ENCODE results near the gene ZNF275.
"Not testable (repeated sequence)": the region's sequence is repeated elsewhere in the genome, so short reads cannot be mapped to it uniquely, and the experiment has no call there.

The ZNF275 gene

GRCh38 chrX:153333821-153334653 lies at the start of gene ZNF275:
TSS of gene ZNF275 (plus strand) at chrX:153334153. CDS start at chrX:153336680, 2,527 bp downstream.
- in situ Hi-C loops (cut with HindIII; ENCODE audit: low sequenced_read_pairs), result no loop called here

GRCh38 chrX:153285678-153286077 lies 48.3 kb upstream of the ZNF275 start:
- in situ Hi-C loops (cut with HindIII; ENCODE audit: low sequenced_read_pairs), result not testable (repeated sequence)

GRCh38 chrX:153288807-153289206 lies 45.1 kb upstream of the ZNF275 start:
- in situ Hi-C loops (cut with HindIII; ENCODE audit: low sequenced_read_pairs), result not testable (repeated sequence)

GRCh38 chrX:153293485-153294071 lies 40.4 kb upstream of the ZNF275 start:
- in situ Hi-C loops (cut with HindIII; ENCODE audit: low sequenced_read_pairs), result not testable (repeated sequence)

- in situ Hi-C loops (cut with HindIII; ENCODE audit: low sequenced_read_pairs), result no loop called here
Measured at GRCh38 chrX:153297376-153297775, 36.6 kb upstream of the ZNF275 start.

GRCh38 chrX:153299855-153300254 lies 34.1 kb upstream of the ZNF275 start:
- in situ Hi-C loops (cut with HindIII; ENCODE audit: low sequenced_read_pairs), result no loop called here

- in situ Hi-C loops (cut with HindIII; ENCODE audit: low sequenced_read_pairs), result no loop called here
Measured at GRCh38 chrX:153301746-153302145, 32.2 kb upstream of the ZNF275 start.

GRCh38 chrX:153302796-153303195 lies 31.2 kb upstream of the ZNF275 start:
- in situ Hi-C loops (cut with HindIII; ENCODE audit: low sequenced_read_pairs), result no loop called here

GRCh38 chrX:153303276-153304262 lies 30.4 kb upstream of the ZNF275 start:
- in situ Hi-C loops (cut with HindIII; ENCODE audit: low sequenced_read_pairs), result no loop called here

- in situ Hi-C loops (cut with HindIII; ENCODE audit: low sequenced_read_pairs), result no loop called here
Measured at GRCh38 chrX:153304988-153305736, 28.8 kb upstream of the ZNF275 start.

- in situ Hi-C loops (cut with HindIII; ENCODE audit: low sequenced_read_pairs), result no loop called here
Measured at GRCh38 chrX:153305972-153306371, 28.0 kb upstream of the ZNF275 start.

GRCh38 chrX:153306527-153307115 lies 27.3 kb upstream of the ZNF275 start:
- in situ Hi-C loops (cut with HindIII; ENCODE audit: low sequenced_read_pairs), result no loop called here

GRCh38 chrX:153307276-153308178 lies 26.4 kb upstream of the ZNF275 start:
- in situ Hi-C loops (cut with HindIII; ENCODE audit: low sequenced_read_pairs), result no loop called here

GRCh38 chrX:153310901-153311300 lies 23.1 kb upstream of the ZNF275 start:
- in situ Hi-C loops (cut with HindIII; ENCODE audit: low sequenced_read_pairs), result no loop called here

GRCh38 chrX:153312041-153312440 lies 21.9 kb upstream of the ZNF275 start:
- in situ Hi-C loops (cut with HindIII; ENCODE audit: low sequenced_read_pairs), result no loop called here

- in situ Hi-C loops (cut with HindIII; ENCODE audit: low sequenced_read_pairs), result no loop called here
Measured at GRCh38 chrX:153312842-153313241, 21.1 kb upstream of the ZNF275 start.

- in situ Hi-C loops (cut with HindIII; ENCODE audit: low sequenced_read_pairs), result no loop called here
Measured at GRCh38 chrX:153317306-153317705, 16.6 kb upstream of the ZNF275 start.

- in situ Hi-C loops (cut with HindIII; ENCODE audit: low sequenced_read_pairs), result no loop called here
Measured at GRCh38 chrX:153317996-153318722, 15.8 kb upstream of the ZNF275 start.
